Fibroblast of villous mesenchyme (primary cell): ENCODE data around the gene USP13. TPM values are rescaled to one million over a fixed set of nuclear protein-coding genes. Genes with fewer than 3 reads are reported as not detected.

Experiments used
- DNase-seq: peaks from one replicate; pipeline ENCODE4 v3.0.0-alpha.2; 2010; ENCODE audit warnings: low read depth
- H3K4me3 ChIP-seq: 2 replicates; pipeline ENCODE4 v1.5.1; 2011; ENCODE audit warnings: low read depth, mild to moderate bottlenecking, low read length
- CTCF ChIP-seq: IDR thresholded peaks from 2 replicates; pipeline ENCODE4 v1.5.1; 2012; ENCODE audit warnings: low read depth, mild to moderate bottlenecking, low read length; ENCODE audit not compliant: insufficient read depth
- total RNA-seq: library from RNA; depleted of rRNA; stranded (reverse); fragments of >200 nt; gene quantifications from 2 replicates; pipeline ENCODE4 v1.2.3, GENCODE V29; 2012

Gene USP13
- total RNA-seq, 1 donor: 7.8 TPM

- DNase-seq: no peak
- TF ChIP-seq CTCF: no peak
- no peak overlapping the region for H3K4me3 ChIP-seq
Observed at GRCh38 chr3:179668429-179668828, 15.6 kb downstream of the USP13 start.

GRCh38 chr3:179670311-179670710 lies 17.5 kb downstream of the USP13 start:
- no peak overlapping the region for H3K4me3 ChIP-seq
- TF ChIP-seq CTCF: no peak
- no peak for DNase-seq

GRCh38 chr3:179671309-179671708 lies 18.5 kb downstream of the USP13 start:
- H3K4me3 ChIP-seq: no peak overlapping the region
- TF ChIP-seq CTCF: no peak

GRCh38 chr3:179671747-179672242 lies 19.0 kb downstream of the USP13 start:
- TF ChIP-seq CTCF: no peak
- no peak overlapping the region for H3K4me3 ChIP-seq
- peak; percentile 44 for DNase-seq

More at GRCh38 chr3:179671309-179671708, 18.5 kb downstream of the USP13 start:
- no peak for DNase-seq

- no peak for TF ChIP-seq CTCF
- no peak for DNase-seq
- no peak overlapping the region for H3K4me3 ChIP-seq
Observed at GRCh38 chr3:179672918-179673317, 20.1 kb downstream of the USP13 start.

GRCh38 chr3:179673523-179673922 lies 20.7 kb downstream of the USP13 start:
- no peak overlapping the region for H3K4me3 ChIP-seq
- no peak for DNase-seq
- no peak for TF ChIP-seq CTCF

- DNase-seq: no peak
- no peak for TF ChIP-seq CTCF
Observed at GRCh38 chr3:179676081-179676480, 23.2 kb downstream of the USP13 start.

More at GRCh38 chr3:179676081-179676480, 23.2 kb downstream of the USP13 start:
- H3K4me3 ChIP-seq: no peak overlapping the region
